PFSK-1 (cell line): ENCODE data around the gene MKNK2.

Source experiments
- FOXP2 ChIP-seq: optimal IDR thresholded peaks from 2 replicates; pipeline ENCODE3; 2011; ENCODE audit warnings: borderline replicate concordance, control low read depth, inconsistent platforms; ENCODE audit not compliant: insufficient read depth; ENCODE audit errors: extremely low read length, extremely low read depth
- POLR2AphosphoS5 ChIP-seq: IDR thresholded peaks from 2 replicates; pipeline ENCODE4 v1.6.1; 2012; ENCODE audit warnings: low read depth, mild to moderate bottlenecking, control low read depth, low read length, moderate library complexity
- SIN3A ChIP-seq: IDR thresholded peaks from 2 replicates; pipeline ENCODE4 v1.6.1; 2012; ENCODE audit warnings: mild to moderate bottlenecking, low read length, moderate library complexity, borderline replicate concordance; ENCODE audit not compliant: insufficient read depth
- TF ChIP-seq, protein P1 (sequence below), 2 experiments: IDR thresholded peaks; 2 replicates each; pipeline versions ENCODE4 v1.6.1 to v1.8.0; 2011 to 2012; ENCODE audit warnings: low read depth in 2 of 2, low read length in 2 of 2, control low read depth in 1 of 2, inconsistent platforms in 1 of 2, mild to moderate bottlenecking in 1 of 2, moderate library complexity in 1 of 2; ENCODE audit not compliant: insufficient read depth in 1 of 2

DNA sequence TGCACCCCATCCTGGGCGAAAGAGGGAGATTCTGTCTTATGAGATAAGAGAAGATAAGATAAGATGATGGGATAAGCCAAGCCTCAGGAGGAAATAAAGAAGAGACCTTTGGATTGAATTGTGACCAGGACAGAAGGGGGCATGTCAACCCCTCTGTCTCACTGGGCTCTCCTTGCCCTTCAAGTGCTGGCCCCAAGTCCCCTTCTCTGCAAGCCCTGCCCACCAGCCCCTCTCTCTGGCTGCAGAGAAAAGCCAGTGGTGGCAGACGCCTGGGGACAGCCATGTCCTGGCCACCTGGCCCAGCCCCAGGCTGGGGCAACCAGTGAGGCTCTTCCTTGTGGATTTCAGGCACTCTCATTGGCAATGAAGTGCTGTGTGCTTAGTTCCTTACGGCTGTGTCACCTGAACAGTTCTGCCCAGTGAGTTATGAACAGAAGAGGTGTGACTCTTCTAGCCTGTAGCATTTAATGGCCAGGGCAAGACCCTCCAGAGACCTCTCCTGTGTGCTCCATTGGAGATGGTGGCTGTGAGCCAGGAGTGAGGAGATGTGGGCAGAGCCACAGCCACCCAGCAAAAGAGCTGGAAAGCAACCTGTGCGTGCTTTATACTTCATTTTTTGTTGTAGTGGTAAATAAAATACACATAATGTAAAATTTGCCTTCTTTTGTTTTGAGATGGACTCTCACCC, 29.4 kb downstream of the MKNK2 start:
- TF ChIP-seq POLR2AphosphoS5 (no peak), SIN3A (no peak), FOXP2 (no peak)
- TF ChIP-seq, protein P1, sequence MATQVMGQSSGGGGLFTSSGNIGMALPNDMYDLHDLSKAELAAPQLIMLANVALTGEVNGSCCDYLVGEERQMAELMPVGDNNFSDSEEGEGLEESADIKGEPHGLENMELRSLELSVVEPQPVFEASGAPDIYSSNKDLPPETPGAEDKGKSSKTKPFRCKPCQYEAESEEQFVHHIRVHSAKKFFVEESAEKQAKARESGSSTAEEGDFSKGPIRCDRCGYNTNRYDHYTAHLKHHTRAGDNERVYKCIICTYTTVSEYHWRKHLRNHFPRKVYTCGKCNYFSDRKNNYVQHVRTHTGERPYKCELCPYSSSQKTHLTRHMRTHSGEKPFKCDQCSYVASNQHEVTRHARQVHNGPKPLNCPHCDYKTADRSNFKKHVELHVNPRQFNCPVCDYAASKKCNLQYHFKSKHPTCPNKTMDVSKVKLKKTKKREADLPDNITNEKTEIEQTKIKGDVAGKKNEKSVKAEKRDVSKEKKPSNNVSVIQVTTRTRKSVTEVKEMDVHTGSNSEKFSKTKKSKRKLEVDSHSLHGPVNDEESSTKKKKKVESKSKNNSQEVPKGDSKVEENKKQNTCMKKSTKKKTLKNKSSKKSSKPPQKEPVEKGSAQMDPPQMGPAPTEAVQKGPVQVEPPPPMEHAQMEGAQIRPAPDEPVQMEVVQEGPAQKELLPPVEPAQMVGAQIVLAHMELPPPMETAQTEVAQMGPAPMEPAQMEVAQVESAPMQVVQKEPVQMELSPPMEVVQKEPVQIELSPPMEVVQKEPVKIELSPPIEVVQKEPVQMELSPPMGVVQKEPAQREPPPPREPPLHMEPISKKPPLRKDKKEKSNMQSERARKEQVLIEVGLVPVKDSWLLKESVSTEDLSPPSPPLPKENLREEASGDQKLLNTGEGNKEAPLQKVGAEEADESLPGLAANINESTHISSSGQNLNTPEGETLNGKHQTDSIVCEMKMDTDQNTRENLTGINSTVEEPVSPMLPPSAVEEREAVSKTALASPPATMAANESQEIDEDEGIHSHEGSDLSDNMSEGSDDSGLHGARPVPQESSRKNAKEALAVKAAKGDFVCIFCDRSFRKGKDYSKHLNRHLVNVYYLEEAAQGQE (IDR thresholded peaks at IDR 0.05; ENCODE audit: insufficient read depth in 1 of 2, low read depth in 2 of 2, low read length in 2 of 2), result no peak
